Tongue (tissue), 2 donors: Measurements from ENCODE around the gene LMOD3. TPM values are rescaled to one million over a fixed set of nuclear protein-coding genes. Genes with fewer than 3 reads are reported as not detected.

Experiments used
- DNase-seq: peaks from one replicate; pipeline ENCODE4 v3.0.0-alpha.2; 2015
- total RNA-seq: library from RNA; depleted of rRNA; stranded (reverse); fragments of >200 nt; gene quantifications from one replicate; pipeline ENCODE4 v1.2.3, GENCODE V29; 2014

The LMOD3 gene
- total RNA-seq, 1 donor from 2014 or later = 122 TPM

- no peak for DNase-seq
Measured at GRCh38 chr3:69058180-69058946, 64.0 kb downstream of the LMOD3 start.

Other genes starting within 250 kb of the LMOD3 start
- gene TAFA4, start 190.0 kb downstream of the LMOD3 start, total RNA-seq = 1.0 TPM
- gene EOGT, start 108.9 kb downstream of the LMOD3 start, total RNA-seq = 35.5 TPM
- 43.4 TPM for gene TMF1, start 70.3 kb downstream of the LMOD3 start, total RNA-seq
- gene UBA3, start 42.2 kb downstream of the LMOD3 start, total RNA-seq = 75.3 TPM
- 115 TPM for gene ARL6IP5, start 37.7 kb downstream of the LMOD3 start, total RNA-seq